ENCODE data around the gene GPATCH2. TPM values are rescaled to one million over a fixed set of nuclear protein-coding genes. Genes with fewer than 3 reads are reported as not detected.

The GPATCH2 gene
- total RNA-seq, 1 experiment from 2014 or later: 17.2 TPM

GRCh38 chr1:217614200-217614712 is 16.6 kb downstream of the GPATCH2 start:
- Histone ChIP-seq H3K9me3 (ENCODE audit: low read length) (no peaks in the 10 kb centered on the region), H3K4me1 (ENCODE audit: insufficient read depth, low read length) (no peaks in the 10 kb centered on the region), H3K9ac (ENCODE audit: low read length) (no peak overlapping the region), H2AFZ (ENCODE audit: low read length) (no peak overlapping the region), H3K4me2 (ENCODE audit: low read length) (no peak overlapping the region), H3K27ac (ENCODE audit: low read length) (no peak overlapping the region), H3K79me2 (ENCODE audit: low read length) (peaks cover 4% of the 10 kb centered on the region; the same call in 1 of the 2 replicates), H4K20me1 (ENCODE audit: low read length) (no peaks in the 10 kb centered on the region), H3K27me3 (ENCODE audit: low read length) (no peaks in the 10 kb centered on the region), H3K9me2 (replicated peaks; ENCODE audit: low read length) (no peaks in the 10 kb centered on the region), H3K36me3 (ENCODE audit: low read depth, low read length) (peaks cover 28% of the 10 kb centered on the region), H3K4me3 (ENCODE audit: low read length) (no peak overlapping the region), H3F3A (ENCODE audit: low read length, unreplicated experiment) (no peaks in the 10 kb centered on the region)
- no peak for TF ChIP-seq EZH2phosphoT487 (IDR thresholded peaks at IDR 0.05; ENCODE audit: borderline replicate concordance, low read length)
- TF ChIP-seq EZH2 (IDR thresholded peaks at IDR 0.05; ENCODE audit: low read length, unreplicated experiment): no peak
- no peak for TF ChIP-seq CTCF (conservative IDR thresholded peaks at IDR 0.05; ENCODE audit: low read depth, low read length)
- no peak for DNase-seq
- no TSS peak for BruUV-seq (replicated peaks)
- no peak for ATAC-seq
- intact Hi-C loops (cut with micrococcal nuclease): no loop called here
- ChIA-PET CTCF (no interaction called here), POLR2A (ENCODE audit: unreplicated experiment) (no interaction called here)

GRCh38 chr1:217605390-217605789 is 25.5 kb downstream of the GPATCH2 start:
- H3K4me1 ChIP-seq (ENCODE audit: insufficient read depth, low read length): no peaks in the 10 kb centered on the region
- TF ChIP-seq EZH2 (IDR thresholded peaks at IDR 0.05; ENCODE audit: low read length, unreplicated experiment) (no peak), EZH2phosphoT487 (IDR thresholded peaks at IDR 0.05; ENCODE audit: borderline replicate concordance, low read length) (no peak), CTCF (conservative IDR thresholded peaks at IDR 0.05; ENCODE audit: low read depth, low read length) (no peak)
- H3K4me3 ChIP-seq (ENCODE audit: low read length): no peak overlapping the region
- CTCF ChIA-PET: no interaction called here
- no peak overlapping the region for H3K27ac ChIP-seq (ENCODE audit: low read length)
- H3K79me2 ChIP-seq (ENCODE audit: low read length): no peaks in the 10 kb centered on the region
- BruUV-seq (replicated peaks): no TSS peak
- no peak overlapping the region for H3K4me2 ChIP-seq (ENCODE audit: low read length)
- POLR2A ChIA-PET (ENCODE audit: unreplicated experiment): no interaction called here
- no peak for ATAC-seq
- no peak for DNase-seq
- H3K27me3 ChIP-seq (ENCODE audit: low read length): no peaks in the 10 kb centered on the region
- no peak overlapping the region for H3K9ac ChIP-seq (ENCODE audit: low read length)
- H3K36me3 ChIP-seq (ENCODE audit: low read depth, low read length): peaks cover 9% of the 10 kb centered on the region; the same call in 1 of the 2 replicates
- no peaks in the 10 kb centered on the region for H4K20me1 ChIP-seq (ENCODE audit: low read length)
- no peak overlapping the region for H2AFZ ChIP-seq (ENCODE audit: low read length)
- H3K9me2 ChIP-seq (replicated peaks; ENCODE audit: low read length): no peaks in the 10 kb centered on the region
- intact Hi-C loops (cut with micrococcal nuclease): no loop called here
- no peaks in the 10 kb centered on the region for H3F3A ChIP-seq (ENCODE audit: low read length, unreplicated experiment)
- no peaks in the 10 kb centered on the region for H3K9me3 ChIP-seq (ENCODE audit: low read length)

- Histone ChIP-seq H3K9ac (ENCODE audit: low read length) (no peak overlapping the region), H3K4me1 (ENCODE audit: insufficient read depth, low read length) (no peaks in the 10 kb centered on the region), H3K9me2 (replicated peaks; ENCODE audit: low read length) (no peaks in the 10 kb centered on the region), H4K20me1 (ENCODE audit: low read length) (no peaks in the 10 kb centered on the region), H3F3A (ENCODE audit: low read length, unreplicated experiment) (no peaks in the 10 kb centered on the region), H3K27me3 (ENCODE audit: low read length) (no peaks in the 10 kb centered on the region), H3K79me2 (ENCODE audit: low read length) (no peaks in the 10 kb centered on the region), H3K36me3 (ENCODE audit: low read depth, low read length) (no peaks in the 10 kb centered on the region), H2AFZ (ENCODE audit: low read length) (no peak overlapping the region), H3K4me2 (ENCODE audit: low read length) (no peak overlapping the region), H3K27ac (ENCODE audit: low read length) (no peak overlapping the region), H3K4me3 (ENCODE audit: low read length) (no peak overlapping the region), H3K9me3 (ENCODE audit: low read length) (no peaks in the 10 kb centered on the region)
- ATAC-seq (no peak), DNase-seq (no peak)
- ChIA-PET CTCF (no interaction called here), POLR2A (ENCODE audit: unreplicated experiment) (interaction anchor here (0.6 kb wide), 1 partner anchor 572 kb away, joined by 3 read pairs; no protein-coding TSS in a partner anchor)
- TF ChIP-seq EZH2phosphoT487 (IDR thresholded peaks at IDR 0.05; ENCODE audit: borderline replicate concordance, low read length): no peak
- no peak for TF ChIP-seq CTCF (conservative IDR thresholded peaks at IDR 0.05; ENCODE audit: low read depth, low read length)
- no peak for TF ChIP-seq EZH2 (IDR thresholded peaks at IDR 0.05; ENCODE audit: low read length, unreplicated experiment)
- intact Hi-C loops (cut with micrococcal nuclease): no loop called here
- no TSS peak for BruUV-seq (replicated peaks)
Measured at GRCh38 chr1:217602380-217602779, 28.5 kb downstream of the GPATCH2 start.
